Kidney tubule cell (primary cell): ENCODE measurements around the gene AK6.
A peak's percentile ranks its signal among the peaks of the same experiment; 100 is the strongest.
"Not testable (repeated sequence)": the region's sequence is repeated elsewhere in the genome, so short reads cannot be mapped to it uniquely, and the experiment has no call there.

Experiments used
- DNase-seq: peaks from one replicate; pipeline ENCODE4 v3.0.0-alpha.2; 2018; ENCODE audit warnings: low spot score

The AK6 gene

DNA sequence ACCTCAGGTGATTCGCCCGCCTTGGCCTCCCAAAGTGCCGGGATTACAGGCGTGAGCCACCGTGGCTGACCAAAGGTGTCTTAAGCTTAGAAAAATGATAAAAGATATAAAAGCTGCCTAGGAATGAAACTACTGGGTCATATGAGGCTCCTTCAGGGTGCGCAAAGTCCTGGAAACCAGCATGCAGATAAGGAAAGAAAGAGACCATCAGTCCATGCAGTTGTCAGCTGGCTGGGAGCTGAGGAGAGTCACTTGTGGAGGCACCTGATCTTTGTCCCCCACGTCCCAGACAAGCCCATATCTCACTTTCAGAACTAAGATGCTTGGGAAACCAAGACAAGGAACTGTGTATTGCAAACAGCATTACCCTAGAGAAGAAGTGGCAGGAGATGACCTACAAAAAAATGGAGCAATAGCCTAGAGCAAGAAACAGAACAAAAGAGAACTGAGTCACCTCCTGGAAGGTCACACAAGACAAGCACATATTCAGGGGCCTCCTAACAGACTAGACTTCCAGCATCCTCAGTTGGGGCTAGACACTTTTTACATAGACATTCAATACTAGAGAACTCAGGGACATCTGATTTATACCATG, 33.9 kb downstream of the AK6 start:
- no peak for DNase-seq

DNA sequence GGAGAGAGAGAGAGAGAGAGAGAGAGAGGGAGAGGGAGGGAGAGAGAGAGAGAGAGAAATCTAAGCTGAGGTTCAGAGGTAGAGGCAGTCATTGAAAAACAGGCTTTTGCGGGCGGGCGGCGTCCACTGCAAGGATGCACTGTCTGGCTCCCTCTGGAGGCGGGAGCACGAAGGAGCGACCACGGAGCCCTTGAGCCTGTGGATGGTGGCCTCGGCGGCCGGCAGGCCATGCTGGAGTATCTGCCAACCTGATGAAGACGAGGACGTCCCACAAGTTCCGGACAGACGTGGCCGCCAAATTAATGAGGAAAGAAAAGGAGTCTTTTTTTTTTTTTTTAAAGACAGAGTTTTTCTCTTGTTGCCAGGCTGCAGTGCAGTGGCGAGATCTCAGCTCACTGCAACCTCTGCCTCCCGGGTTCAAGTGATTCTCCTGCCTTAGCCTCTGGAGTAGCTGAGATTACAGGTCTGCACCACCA, 34.5 kb downstream of the AK6 start:
- peak; percentile 82 for DNase-seq

DNA sequence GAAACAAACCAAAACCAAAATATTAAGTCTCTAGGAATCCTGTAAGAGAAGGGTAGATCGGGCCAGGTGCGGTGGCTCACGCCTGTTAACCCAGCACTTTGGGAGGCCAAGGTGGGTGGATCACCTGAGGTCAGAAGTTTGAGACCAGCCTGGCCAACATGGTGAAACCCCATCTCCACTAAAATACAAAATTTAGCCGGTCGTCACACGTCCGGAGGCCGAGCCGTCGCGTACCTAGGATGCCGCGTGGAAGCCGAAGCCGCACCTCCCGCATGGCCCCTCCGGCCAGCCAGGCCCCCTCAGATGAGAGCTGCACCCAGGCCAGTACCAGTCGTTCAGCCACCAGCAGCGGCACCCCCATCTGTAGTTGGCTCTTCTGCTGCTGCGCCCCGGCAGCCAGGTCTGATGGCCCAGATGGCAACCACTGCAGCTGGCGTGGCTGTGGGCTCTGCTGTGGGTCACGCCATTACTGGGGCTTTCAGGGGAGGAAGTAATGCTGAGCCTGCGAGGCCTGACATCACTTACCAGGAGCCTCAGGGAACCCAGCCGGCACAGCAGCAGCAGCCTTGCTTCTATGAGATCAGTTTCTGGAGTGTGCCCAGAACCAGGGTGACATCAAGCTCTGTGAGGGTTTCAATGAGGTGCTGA, 35.5 kb downstream of the AK6 start:
- DNase-seq, result not testable (repeated sequence)

DNA sequence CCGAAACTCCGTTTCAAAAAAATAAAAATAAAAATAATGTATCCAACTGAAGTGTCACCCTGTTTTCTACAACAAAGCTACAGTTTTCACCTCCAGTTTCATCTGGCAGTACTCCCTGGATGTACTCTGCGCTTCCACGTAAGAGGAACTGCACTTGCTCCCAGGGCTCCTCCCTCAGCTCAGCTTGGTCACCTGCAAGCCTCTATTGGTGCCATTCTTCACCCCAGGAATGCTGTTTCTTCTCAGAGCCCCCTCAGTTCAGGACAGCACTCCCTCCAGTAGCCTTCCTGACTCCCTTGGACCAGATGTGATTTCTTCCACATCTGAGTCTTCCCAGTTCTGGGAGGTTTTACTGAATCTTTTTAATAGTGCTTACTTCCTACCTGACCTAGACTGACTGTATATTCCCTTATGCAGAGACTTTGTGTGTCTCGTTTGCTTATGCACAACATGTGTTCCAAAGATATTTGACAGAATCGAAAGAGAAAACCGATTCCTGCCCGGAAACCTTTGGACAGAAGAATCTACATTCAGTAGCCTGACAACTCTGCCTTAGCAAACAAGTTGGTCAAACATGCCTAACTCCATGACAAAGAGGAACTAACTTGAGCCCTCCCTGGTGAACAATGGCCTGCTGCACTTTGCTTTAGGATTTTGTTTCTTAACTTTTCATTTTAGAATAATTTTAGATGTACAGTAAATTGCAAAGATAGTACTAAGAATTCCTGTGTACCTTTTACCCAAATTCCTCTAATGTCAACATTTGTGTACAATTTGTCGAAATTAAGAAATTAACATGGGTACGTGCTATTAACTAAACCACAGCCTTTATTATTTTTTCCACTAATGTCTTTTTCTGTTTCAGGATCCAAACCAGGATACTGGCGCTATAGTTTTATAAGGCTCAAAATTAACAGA, 37.5 kb downstream of the AK6 start:
- peak; percentile 50 for DNase-seq

DNA sequence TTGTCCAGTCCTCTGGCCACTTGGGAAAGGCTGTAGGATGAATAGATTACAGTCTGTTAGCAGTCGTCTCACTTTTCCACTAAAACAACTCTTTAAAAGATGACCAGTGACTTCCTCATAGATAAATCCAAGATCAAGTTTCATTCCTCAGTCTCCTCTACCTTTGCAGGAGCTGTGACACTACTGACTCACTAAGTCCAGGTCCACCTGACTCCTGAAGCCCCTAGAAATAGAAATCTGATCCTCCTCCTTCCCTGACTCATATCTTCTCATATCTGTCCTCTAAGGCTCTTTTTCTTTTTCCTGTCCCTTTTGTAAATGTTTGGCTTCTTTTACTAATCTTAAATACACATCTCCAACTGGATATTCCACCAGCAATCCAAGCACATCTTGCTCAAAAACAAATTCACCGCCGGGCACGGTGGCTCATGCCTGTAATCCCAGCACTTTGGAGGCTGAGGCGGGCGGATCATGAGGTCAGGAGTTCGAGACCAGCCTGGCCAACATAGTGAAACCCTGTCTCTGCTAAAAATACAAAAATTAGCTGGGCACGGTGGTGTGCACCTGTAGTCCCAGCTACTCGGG, 39.3 kb downstream of the AK6 start:
- DNase-seq, result peak; percentile 35

DNA sequence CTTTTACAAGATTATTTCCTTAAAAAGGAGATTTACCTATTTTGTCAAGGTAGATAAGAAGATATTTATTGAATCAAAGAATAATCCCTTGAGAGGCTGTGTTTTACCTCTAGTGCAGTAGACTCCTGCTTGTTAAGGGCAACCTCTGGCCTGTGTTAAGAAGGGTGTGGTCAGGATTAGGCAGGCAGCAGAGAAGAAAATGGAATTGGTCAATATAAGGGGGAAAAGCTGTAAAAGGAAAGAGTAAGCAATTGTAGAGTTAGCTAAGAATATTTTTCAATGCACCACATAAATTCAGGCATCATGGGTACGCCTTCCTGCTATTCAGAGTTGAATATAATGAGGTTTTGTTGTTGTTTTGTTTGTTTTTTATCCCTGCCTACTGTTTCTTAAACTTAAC, 43.0 kb downstream of the AK6 start:
- DNase-seq, result no peak

DNA sequence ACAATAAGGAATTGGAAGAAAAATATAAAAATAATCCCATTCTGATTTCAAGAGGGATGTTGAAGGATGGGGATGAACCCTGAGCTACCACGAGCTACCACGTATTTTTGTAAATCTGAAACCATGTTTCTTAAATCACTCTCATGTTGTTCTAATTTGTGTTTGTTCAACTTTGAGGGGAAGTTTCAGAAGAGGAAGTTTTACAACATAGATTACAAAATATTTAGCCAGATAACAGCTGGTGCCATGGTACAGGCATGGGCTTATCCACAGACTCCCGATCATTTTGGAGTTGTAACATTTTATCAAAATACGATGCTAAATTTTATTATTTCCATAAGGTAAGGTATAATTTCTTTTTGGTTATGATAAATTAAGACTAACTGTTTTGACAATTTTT, 51.9 kb downstream of the AK6 start:
- no peak for DNase-seq

DNA sequence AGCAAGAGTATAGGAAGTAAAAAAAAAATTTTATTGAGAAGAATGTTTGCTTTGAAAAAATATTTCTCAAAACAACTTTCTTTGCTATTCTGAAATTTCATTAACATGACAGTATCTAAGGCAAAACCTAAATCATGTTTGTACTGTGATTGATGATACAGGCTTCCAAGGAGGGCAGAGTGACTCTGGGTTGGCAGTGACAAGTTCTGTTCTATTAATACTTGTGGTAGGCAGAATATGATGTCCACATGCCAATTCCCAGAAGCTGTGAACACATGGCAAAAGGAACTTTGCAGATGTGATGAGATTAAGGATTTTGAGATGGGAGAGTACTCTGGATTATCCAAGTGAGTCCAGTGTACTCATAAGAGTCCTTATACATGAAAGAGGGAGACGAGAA, 53.3 kb downstream of the AK6 start:
- DNase-seq, result no peak

DNA sequence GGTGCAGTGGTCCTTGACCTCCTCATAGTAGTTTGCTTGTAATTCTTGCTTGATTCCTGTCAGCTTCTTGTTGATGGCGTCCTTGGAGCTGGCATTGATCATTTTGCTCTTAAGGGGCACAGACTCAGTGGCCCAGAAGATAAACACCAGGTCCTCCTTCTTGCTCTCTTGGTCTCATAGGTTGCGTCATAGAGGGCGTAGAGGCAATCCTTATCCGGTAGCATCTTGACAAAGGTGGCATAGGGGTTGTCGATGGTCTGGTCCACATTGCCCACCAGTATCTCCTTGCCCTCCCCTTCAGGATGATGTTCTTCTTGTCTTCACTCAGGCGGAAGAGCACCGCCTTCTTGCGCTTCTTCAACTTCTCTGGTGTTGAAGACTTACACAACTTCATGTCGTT, 55.9 kb downstream of the AK6 start:
- no peak for DNase-seq

DNA sequence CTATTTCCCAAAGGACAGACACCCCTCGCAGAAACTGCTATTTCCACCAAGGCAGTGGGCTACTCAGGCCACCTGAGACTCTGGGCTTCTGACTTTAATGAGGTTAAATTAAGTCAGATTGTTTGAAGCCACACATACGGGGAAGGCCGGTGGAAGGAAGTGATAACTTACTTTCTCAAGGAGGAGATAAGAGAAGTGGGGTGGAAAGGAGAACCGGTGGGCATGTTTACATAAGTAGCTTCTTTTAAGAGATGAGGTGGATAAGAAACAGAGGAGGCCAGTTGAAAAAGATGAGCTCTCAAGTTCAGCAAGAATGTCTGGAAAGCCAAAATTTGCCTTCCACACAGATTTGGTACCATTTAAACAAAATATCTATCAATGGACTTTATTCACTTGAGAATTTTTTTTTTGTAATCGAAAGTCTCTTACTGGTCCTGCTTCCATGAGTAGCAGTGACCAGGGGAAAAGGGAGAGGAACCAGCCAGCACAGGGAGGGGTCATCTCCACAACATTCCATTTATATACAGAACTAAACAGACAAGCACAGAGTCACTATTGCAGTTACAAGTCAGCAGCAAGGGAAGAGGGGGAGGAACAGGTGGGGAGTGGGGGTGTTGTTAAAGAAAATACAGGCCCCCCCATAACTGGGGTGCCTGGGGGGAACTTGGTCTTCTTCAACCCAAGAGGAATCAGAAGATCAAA, 56.7 kb downstream of the AK6 start:
- DNase-seq, result no peak

DNA sequence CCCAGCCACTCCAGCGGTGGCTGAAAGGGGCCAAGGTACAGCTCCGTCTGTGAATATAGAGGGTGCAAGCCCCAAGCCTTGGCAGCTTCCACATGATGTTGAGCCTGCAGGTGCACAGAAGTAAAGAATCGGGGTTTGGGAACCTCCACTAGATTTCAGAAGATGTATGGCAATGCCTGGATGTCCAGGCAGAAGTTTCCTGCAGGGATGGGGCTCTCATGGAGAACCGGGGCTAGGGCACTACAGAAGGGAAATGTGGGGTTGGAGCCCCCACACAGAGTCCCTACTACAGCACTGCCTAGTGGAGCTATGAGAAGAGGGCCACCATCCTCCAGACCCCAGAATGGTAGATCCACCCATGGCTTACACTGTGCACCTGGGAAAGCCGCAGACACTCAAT, 59.9 kb downstream of the AK6 start:
- no peak for DNase-seq

DNA sequence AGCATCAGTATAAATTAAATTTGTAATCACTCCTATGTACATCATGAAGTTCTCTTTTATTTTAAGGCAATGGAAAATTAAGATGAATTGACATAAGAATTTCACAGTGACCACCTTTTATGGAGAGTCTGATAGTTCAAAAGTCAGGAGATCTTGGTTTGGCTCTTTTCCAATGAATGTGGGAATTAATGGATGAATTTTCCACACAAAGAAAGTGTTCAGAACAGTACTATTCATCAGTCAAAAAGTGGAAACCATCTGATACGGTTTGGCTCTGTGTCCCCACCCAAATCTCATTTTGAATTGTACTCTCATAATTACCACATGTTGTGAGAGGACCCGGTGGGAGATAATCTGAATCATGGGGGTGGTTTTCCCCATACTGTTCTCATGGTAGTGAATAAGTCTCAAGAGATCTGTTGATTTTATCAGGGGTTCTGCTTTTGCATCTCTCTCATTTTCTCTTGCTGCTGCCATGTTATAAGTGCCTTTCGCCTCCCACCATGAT, 61.2 kb downstream of the AK6 start:
- no peak for DNase-seq

DNA sequence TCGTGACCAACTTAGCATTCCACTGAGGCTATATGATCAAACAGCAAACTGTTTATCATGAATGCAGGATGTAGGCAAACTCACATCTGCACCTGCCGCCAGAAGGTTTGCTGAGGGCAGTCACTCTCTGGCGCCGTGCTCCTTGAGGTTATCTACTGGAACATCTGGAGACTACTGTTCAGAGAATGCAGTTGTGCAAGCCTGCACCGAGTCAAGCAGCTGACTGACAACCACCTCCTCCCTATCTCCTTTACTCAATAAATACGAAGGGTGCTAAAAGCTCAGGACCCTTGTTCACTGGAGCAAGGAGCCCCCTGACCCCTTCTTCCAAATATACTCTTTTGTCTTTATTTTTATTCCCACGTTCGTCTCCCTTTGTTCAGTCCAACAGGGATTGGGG, 63.8 kb downstream of the AK6 start:
- DNase-seq, result no peak
